GM23338 (cell line): ENCODE data around the gene AGPS. TPM values are rescaled to one million over a fixed set of nuclear protein-coding genes. Genes with fewer than 3 reads are reported as not detected.

Experiments
- ATAC-seq: fragments of 200-7000 bp; cut with Tn5 transposase; 3 replicates; pipeline ENCODE4 v1.9.1; 2020
- DNase-seq: peaks from one replicate; pipeline ENCODE4 v3.0.0-alpha.2; 2015; ENCODE audit warnings: low spot score
- H2AFZ ChIP-seq: fragments of 200-600 bp; sonication (generic); 2 replicates; pipeline ENCODE4 v1.8.0; 2016; ENCODE audit warnings: antibody characterized with exemption, mild to moderate bottlenecking, moderate library complexity
- H3F3A ChIP-seq: fragments of 200-600 bp; sonication (generic); replicated peaks from 2 replicates; pipeline ENCODE4 v1.8.0; 2017; ENCODE audit warnings: antibody characterized with exemption, mixed run types, low read depth
- H3K27ac ChIP-seq: fragments of 200-600 bp; sonication (generic); 2 replicates; pipeline ENCODE4 v1.6.1; 2016; ENCODE audit warnings: low read depth
- H3K27me3 ChIP-seq: fragments of 200-600 bp; sonication (generic); 2 replicates; pipeline ENCODE4 v1.8.0; 2016; ENCODE audit warnings: mild to moderate bottlenecking, mixed run types, moderate library complexity; ENCODE audit not compliant: insufficient read depth
- H3K36me3 ChIP-seq: fragments of 200-600 bp; sonication (generic); 2 replicates; pipeline ENCODE4 v1.8.0; 2016; ENCODE audit warnings: mild to moderate bottlenecking; ENCODE audit not compliant: insufficient read depth
- H3K4me1 ChIP-seq: fragments of 200-600 bp; sonication (generic); 2 replicates; pipeline ENCODE4 v1.8.0; 2016; ENCODE audit warnings: mild to moderate bottlenecking, moderate library complexity; ENCODE audit not compliant: insufficient read depth
- H3K4me2 ChIP-seq: fragments of 200-600 bp; sonication (generic); 2 replicates; pipeline ENCODE4 v1.7.1; 2017; ENCODE audit warnings: mixed run types
- H3K4me3 ChIP-seq: fragments of 200-600 bp; sonication (generic); 2 replicates; pipeline ENCODE4 v1.6.1; 2016; ENCODE audit warnings: mixed run types
- H3K79me2 ChIP-seq: fragments of 200-600 bp; sonication (generic); replicated peaks from 2 replicates; pipeline ENCODE4 v1.8.0; 2017; ENCODE audit warnings: mild to moderate bottlenecking; ENCODE audit not compliant: insufficient read depth
- H3K9me2 ChIP-seq: fragments of 200-600 bp; sonication (generic); 2 replicates; pipeline ENCODE4 v1.8.0; 2017; ENCODE audit not compliant: insufficient read depth
- H4K20me1 ChIP-seq: fragments of 200-600 bp; sonication (generic); replicated peaks from 2 replicates; pipeline ENCODE4 v1.8.0; 2017; ENCODE audit warnings: mild to moderate bottlenecking; ENCODE audit not compliant: insufficient read depth
- H3K27ac Mint-ChIP-seq: 2 replicates; pipeline ENCODE4 v1.8.0; 2020; ENCODE audit warnings: inconsistent platforms, mild to moderate bottlenecking, moderate library complexity, mixed read lengths
- H3K27me3 Mint-ChIP-seq: 3 replicates; pipeline ENCODE4 v1.8.0; 2022; ENCODE audit warnings: low read depth, mild to moderate bottlenecking, moderate library complexity, mixed read lengths, inconsistent platforms; ENCODE audit not compliant: insufficient read depth, poor library complexity
- H3K36me3 Mint-ChIP-seq: 3 replicates; pipeline ENCODE4 v1.8.0; 2021; ENCODE audit warnings: low read depth, mild to moderate bottlenecking, inconsistent platforms, moderate library complexity, mixed read lengths
- H3K4me1 Mint-ChIP-seq: 3 replicates; pipeline ENCODE4 v1.8.0; 2020; ENCODE audit warnings: mild to moderate bottlenecking, inconsistent platforms, mixed read lengths
- H3K4me3 Mint-ChIP-seq: 3 replicates; pipeline ENCODE4 v1.8.0; 2021; ENCODE audit warnings: moderate library complexity, mild to moderate bottlenecking, inconsistent platforms, mixed read lengths
- H3K9me3 Mint-ChIP-seq: 3 replicates; pipeline ENCODE4 v1.8.0; 2020; ENCODE audit warnings: moderate library complexity, mild to moderate bottlenecking, inconsistent platforms, mixed read lengths
- CREB1 ChIP-seq: fragments of 250-450 bp; sonication (Bioruptor Pico); IDR thresholded peaks from 2 replicates; pipeline ENCODE4 v1.5.0; 2020; ENCODE audit warnings: low read depth, mild to moderate bottlenecking, moderate library complexity
- EZH2 ChIP-seq: fragments of 200-600 bp; sonication (generic); IDR thresholded peaks from one replicate; pipeline ENCODE4 v1.8.0; 2017; ENCODE audit warnings: antibody characterized with exemption, mild to moderate bottlenecking, low read depth; ENCODE audit not compliant: unreplicated experiment
- EZH2phosphoT487 ChIP-seq: fragments of 200-600 bp; sonication (generic); IDR thresholded peaks from one replicate; pipeline ENCODE4 v1.8.1; 2018; ENCODE audit warnings: antibody characterized with exemption; ENCODE audit not compliant: unreplicated experiment
- JUNB ChIP-seq: IDR thresholded peaks from one replicate; pipeline ENCODE4 v1.6.1; 2016; ENCODE audit warnings: antibody characterized with exemption; ENCODE audit not compliant: unreplicated experiment
- NANOG ChIP-seq: IDR thresholded peaks from 2 replicates; pipeline ENCODE4 v1.6.1; 2016; ENCODE audit warnings: antibody characterized with exemption, borderline replicate concordance
- POLR2AphosphoS5 ChIP-seq: IDR thresholded peaks from 2 replicates; pipeline ENCODE4 v1.6.1; 2016; ENCODE audit warnings: antibody characterized with exemption, low read depth
- STAT1 ChIP-seq: IDR thresholded peaks from one replicate; pipeline ENCODE4 v1.6.1; 2016; ENCODE audit warnings: antibody characterized with exemption; ENCODE audit not compliant: unreplicated experiment
- ZNF114 ChIP-seq: fragments of 250-450 bp; sonication (Bioruptor Pico); IDR thresholded peaks from 2 replicates; pipeline ENCODE4 v1.5.0; 2020; ENCODE audit warnings: mild to moderate bottlenecking, moderate library complexity
- ZNF331 ChIP-seq: fragments of 250-450 bp; sonication (Bioruptor Pico); IDR thresholded peaks from 2 replicates; pipeline ENCODE4 v1.5.0; 2020; ENCODE audit warnings: low read depth, mild to moderate bottlenecking, moderate library complexity
- polyA plus RNA-seq: library from polyadenylated mRNA; unstranded; fragments of >200 nt; fragmentation: Nextera tagmentation; extraction: Ambion mirVana; gene quantifications from 2 replicates; pipeline ENCODE4 v1.2.1, GENCODE V29; 2016
- total RNA-seq: library from RNA; depleted of rRNA; stranded (reverse); fragments of >200 nt; shearing (Covaris generic); gene quantifications from 2 replicates; pipeline ENCODE4 v1.2.3, GENCODE V29; 2014
- TF ChIP-seq, protein P1 (sequence below): IDR thresholded peaks from 2 replicates; pipeline ENCODE4 v1.6.1; 2016; ENCODE audit warnings: antibody characterized with exemption
- TF ChIP-seq, protein P2 (sequence below), 2 experiments: fragments of 200-600 bp in 1 of 2; sonication (generic) in 1 of 2; conservative IDR thresholded peaks; 2 replicates each; pipeline versions ENCODE4 v1.5.1 to v1.6.1; 2016 to 2017; ENCODE audit warnings: antibody characterized with exemption in 2 of 2, low read depth in 2 of 2, mild to moderate bottlenecking in 2 of 2, moderate library complexity in 1 of 2
- TF ChIP-seq, protein P3 (sequence below): IDR thresholded peaks from one replicate; pipeline ENCODE4 v1.6.1; 2018; ENCODE audit warnings: antibody characterized with exemption; ENCODE audit not compliant: unreplicated experiment
- TF ChIP-seq, protein P4 (sequence below): fragments of 250-450 bp; sonication (Bioruptor Pico); IDR thresholded peaks from 2 replicates; pipeline ENCODE4 v1.5.0; 2020; ENCODE audit warnings: mild to moderate bottlenecking, moderate library complexity

AGPS gene
- total and polyA plus RNA-seq, 2 experiments from 2014 or later: 14.6 to 73.2 TPM

DNA sequence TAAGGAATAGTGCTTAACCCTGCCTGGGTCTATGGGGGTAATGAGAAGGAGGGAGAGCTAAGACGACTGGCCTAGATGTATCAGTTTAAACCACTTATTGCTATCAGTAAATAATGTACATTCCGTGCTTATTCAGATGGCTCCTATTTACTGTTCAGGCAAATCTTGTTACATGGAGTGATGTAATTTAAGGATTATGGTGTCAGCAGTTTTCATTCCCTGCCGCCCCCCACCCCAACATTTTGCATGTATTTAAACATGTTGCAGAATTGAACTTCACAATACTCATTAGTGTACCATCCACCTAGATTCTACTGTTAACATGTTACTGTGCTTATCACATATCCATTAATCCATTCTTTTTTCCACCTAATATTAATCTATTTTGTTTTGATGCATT, 11.7 kb downstream of the AGPS start:
- no peak overlapping the region for H2AFZ ChIP-seq
- no peaks in the 10 kb centered on the region for H3F3A ChIP-seq
- H3K4me2 ChIP-seq: no peak overlapping the region
- DNase-seq (no peak), ATAC-seq (no peak)
- Mint-ChIP-seq H3K27me3 (no peaks in the 10 kb centered on the region), H3K4me3 (no peak overlapping the region), H3K27ac (no peak overlapping the region), H3K9me3 (peaks cover under 1% of the 10 kb centered on the region; the same call in 1 of the 3 replicates), H3K4me1 (peaks cover 15% of the 10 kb centered on the region; the same call in 2 of the 3 replicates), H3K36me3 (peaks cover 8% of the 10 kb centered on the region; the same call in 2 of the 3 replicates)
- peaks cover 30% of the 10 kb centered on the region; the same call in 1 of the 2 replicates for H4K20me1 ChIP-seq
- H3K4me3 ChIP-seq: no peak overlapping the region
- H3K27ac ChIP-seq: no peak overlapping the region
- peaks cover 100% of the 10 kb centered on the region for H3K79me2 ChIP-seq
- H3K36me3 ChIP-seq: no peaks in the 10 kb centered on the region
- H3K4me1 ChIP-seq: peaks cover under 1% of the 10 kb centered on the region; the same call in 1 of the 2 replicates
- TF ChIP-seq JUNB (no peak), CREB1 (CRISPR knock-in tag) (no peak), STAT1 (no peak), ZNF331 (no peak), EZH2phosphoT487 (no peak), ZNF114 (CRISPR knock-in tag) (no peak), EZH2 (no peak), NANOG (no peak), POLR2AphosphoS5 (no peak)
- TF ChIP-seq, protein P1, sequence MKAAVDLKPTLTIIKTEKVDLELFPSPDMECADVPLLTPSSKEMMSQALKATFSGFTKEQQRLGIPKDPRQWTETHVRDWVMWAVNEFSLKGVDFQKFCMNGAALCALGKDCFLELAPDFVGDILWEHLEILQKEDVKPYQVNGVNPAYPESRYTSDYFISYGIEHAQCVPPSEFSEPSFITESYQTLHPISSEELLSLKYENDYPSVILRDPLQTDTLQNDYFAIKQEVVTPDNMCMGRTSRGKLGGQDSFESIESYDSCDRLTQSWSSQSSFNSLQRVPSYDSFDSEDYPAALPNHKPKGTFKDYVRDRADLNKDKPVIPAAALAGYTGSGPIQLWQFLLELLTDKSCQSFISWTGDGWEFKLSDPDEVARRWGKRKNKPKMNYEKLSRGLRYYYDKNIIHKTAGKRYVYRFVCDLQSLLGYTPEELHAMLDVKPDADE: no peak
- TF ChIP-seq, protein P2, sequence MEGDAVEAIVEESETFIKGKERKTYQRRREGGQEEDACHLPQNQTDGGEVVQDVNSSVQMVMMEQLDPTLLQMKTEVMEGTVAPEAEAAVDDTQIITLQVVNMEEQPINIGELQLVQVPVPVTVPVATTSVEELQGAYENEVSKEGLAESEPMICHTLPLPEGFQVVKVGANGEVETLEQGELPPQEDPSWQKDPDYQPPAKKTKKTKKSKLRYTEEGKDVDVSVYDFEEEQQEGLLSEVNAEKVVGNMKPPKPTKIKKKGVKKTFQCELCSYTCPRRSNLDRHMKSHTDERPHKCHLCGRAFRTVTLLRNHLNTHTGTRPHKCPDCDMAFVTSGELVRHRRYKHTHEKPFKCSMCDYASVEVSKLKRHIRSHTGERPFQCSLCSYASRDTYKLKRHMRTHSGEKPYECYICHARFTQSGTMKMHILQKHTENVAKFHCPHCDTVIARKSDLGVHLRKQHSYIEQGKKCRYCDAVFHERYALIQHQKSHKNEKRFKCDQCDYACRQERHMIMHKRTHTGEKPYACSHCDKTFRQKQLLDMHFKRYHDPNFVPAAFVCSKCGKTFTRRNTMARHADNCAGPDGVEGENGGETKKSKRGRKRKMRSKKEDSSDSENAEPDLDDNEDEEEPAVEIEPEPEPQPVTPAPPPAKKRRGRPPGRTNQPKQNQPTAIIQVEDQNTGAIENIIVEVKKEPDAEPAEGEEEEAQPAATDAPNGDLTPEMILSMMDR (conservative IDR thresholded peaks at IDR 0.05; ENCODE audit: low read depth in 2 of 2): no peak
- TF ChIP-seq, protein P3, sequence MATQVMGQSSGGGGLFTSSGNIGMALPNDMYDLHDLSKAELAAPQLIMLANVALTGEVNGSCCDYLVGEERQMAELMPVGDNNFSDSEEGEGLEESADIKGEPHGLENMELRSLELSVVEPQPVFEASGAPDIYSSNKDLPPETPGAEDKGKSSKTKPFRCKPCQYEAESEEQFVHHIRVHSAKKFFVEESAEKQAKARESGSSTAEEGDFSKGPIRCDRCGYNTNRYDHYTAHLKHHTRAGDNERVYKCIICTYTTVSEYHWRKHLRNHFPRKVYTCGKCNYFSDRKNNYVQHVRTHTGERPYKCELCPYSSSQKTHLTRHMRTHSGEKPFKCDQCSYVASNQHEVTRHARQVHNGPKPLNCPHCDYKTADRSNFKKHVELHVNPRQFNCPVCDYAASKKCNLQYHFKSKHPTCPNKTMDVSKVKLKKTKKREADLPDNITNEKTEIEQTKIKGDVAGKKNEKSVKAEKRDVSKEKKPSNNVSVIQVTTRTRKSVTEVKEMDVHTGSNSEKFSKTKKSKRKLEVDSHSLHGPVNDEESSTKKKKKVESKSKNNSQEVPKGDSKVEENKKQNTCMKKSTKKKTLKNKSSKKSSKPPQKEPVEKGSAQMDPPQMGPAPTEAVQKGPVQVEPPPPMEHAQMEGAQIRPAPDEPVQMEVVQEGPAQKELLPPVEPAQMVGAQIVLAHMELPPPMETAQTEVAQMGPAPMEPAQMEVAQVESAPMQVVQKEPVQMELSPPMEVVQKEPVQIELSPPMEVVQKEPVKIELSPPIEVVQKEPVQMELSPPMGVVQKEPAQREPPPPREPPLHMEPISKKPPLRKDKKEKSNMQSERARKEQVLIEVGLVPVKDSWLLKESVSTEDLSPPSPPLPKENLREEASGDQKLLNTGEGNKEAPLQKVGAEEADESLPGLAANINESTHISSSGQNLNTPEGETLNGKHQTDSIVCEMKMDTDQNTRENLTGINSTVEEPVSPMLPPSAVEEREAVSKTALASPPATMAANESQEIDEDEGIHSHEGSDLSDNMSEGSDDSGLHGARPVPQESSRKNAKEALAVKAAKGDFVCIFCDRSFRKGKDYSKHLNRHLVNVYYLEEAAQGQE: no peak
- TF ChIP-seq, protein P4, sequence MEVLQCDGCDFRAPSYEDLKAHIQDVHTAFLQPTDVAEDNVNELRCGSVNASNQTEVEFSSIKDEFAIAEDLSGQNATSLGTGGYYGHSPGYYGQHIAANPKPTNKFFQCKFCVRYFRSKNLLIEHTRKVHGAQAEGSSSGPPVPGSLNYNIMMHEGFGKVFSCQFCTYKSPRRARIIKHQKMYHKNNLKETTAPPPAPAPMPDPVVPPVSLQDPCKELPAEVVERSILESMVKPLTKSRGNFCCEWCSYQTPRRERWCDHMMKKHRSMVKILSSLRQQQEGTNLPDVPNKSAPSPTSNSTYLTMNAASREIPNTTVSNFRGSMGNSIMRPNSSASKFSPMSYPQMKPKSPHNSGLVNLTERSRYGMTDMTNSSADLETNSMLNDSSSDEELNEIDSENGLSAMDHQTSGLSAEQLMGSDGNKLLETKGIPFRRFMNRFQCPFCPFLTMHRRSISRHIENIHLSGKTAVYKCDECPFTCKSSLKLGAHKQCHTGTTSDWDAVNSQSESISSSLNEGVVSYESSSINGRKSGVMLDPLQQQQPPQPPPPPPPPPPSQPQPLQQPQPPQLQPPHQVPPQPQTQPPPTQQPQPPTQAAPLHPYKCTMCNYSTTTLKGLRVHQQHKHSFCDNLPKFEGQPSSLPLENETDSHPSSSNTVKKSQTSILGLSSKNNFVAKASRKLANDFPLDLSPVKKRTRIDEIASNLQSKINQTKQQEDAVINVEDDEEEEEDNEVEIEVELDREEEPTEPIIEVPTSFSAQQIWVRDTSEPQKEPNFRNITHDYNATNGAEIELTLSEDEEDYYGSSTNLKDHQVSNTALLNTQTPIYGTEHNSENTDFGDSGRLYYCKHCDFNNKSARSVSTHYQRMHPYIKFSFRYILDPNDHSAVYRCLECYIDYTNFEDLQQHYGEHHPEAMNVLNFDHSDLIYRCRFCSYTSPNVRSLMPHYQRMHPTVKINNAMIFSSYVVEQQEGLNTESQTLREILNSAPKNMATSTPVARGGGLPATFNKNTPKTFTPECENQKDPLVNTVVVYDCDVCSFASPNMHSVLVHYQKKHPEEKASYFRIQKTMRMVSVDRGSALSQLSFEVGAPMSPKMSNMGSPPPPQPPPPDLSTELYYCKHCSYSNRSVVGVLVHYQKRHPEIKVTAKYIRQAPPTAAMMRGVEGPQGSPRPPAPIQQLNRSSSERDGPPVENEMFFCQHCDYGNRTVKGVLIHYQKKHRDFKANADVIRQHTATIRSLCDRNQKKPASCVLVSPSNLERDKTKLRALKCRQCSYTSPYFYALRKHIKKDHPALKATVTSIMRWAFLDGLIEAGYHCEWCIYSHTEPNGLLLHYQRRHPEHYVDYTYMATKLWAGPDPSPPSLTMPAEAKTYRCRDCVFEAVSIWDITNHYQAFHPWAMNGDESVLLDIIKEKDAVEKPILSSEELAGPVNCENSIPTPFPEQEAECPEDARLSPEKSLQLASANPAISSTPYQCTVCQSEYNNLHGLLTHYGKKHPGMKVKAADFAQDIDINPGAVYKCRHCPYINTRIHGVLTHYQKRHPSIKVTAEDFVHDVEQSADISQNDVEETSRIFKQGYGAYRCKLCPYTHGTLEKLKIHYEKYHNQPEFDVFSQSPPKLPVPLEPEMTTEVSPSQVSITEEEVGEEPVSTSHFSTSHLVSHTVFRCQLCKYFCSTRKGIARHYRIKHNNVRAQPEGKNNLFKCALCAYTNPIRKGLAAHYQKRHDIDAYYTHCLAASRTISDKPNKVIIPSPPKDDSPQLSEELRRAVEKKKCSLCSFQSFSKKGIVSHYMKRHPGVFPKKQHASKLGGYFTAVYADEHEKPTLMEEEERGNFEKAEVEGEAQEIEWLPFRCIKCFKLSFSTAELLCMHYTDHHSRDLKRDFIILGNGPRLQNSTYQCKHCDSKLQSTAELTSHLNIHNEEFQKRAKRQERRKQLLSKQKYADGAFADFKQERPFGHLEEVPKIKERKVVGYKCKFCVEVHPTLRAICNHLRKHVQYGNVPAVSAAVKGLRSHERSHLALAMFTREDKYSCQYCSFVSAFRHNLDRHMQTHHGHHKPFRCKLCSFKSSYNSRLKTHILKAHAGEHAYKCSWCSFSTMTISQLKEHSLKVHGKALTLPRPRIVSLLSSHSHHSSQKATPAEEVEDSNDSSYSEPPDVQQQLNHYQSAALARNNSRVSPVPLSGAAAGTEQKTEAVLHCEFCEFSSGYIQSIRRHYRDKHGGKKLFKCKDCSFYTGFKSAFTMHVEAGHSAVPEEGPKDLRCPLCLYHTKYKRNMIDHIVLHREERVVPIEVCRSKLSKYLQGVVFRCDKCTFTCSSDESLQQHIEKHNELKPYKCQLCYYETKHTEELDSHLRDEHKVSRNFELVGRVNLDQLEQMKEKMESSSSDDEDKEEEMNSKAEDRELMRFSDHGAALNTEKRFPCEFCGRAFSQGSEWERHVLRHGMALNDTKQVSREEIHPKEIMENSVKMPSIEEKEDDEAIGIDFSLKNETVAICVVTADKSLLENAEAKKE (CRISPR knock-in tag): no peak
- no peaks in the 10 kb centered on the region; the same call in 1 of the 2 replicates for H3K9me2 ChIP-seq
- no peaks in the 10 kb centered on the region for H3K27me3 ChIP-seq
